GM06990 (cell line): ENCODE results near the gene RYR1.

Experiments used
- DNase-seq: peaks from one replicate; pipeline ENCODE4 v3.0.0-alpha.2; 2011; ENCODE audit not compliant: insufficient read length; ENCODE audit errors: extremely low read depth
- H3K27me3 ChIP-seq: replicated peaks from 2 replicates; pipeline ENCODE4 v1.6.0; 2011; ENCODE audit warnings: low read length; ENCODE audit not compliant: control insufficient read depth, insufficient read depth
- H3K36me3 ChIP-seq: 2 replicates; pipeline ENCODE4 v1.5.1; 2011; ENCODE audit warnings: low read length; ENCODE audit not compliant: control insufficient read depth, insufficient read depth
- H3K4me3 ChIP-seq: replicated peaks from 2 replicates; pipeline ENCODE4 v1.5.1; 2011; ENCODE audit warnings: low read depth, mild to moderate bottlenecking, control low read depth, low read length
- CTCF ChIP-seq: IDR thresholded peaks from 2 replicates; pipeline ENCODE4 v1.5.1; 2011; ENCODE audit warnings: low read length, control low read depth, mild to moderate bottlenecking, inconsistent platforms; ENCODE audit not compliant: insufficient read depth, poor library complexity, severe bottlenecking

The RYR1 gene

DNA sequence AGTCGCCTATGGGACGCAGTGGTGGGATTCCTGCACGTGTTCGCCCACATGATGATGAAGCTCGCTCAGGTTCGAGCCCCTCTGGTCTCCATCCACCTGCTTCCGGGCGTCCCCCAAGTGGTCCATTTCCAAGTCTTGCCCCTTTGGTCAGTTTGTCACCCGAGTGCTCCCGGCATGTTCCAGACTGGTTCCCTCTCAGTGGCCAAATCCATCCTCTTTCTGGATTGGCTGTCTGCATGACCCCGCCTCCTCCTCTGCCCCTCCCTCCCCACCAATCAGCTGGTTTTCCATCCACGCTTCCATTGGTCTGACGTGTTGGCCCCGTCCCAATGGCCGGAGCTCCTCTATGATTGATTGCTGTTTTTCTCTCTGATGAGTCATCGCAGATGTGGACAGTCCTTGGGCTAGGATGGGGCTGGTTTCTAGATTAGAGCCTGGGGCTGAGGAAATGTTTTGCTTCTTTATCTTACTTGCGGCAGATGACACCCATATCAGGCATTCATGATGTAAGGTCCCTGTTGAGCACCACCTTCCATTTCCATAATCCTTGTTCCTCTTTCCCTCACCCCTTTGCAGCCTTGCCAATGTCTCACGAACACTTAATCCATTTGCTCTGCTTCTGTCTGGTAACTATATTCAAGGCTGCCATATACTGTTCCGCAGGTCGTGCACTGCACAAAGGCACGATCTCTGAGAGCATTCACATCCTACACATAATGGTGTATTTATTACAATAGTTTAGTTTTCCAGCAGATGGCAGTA is 110.5 kb downstream of the RYR1 start:
- peak overlapping the region; percentile 23 for H3K4me3 ChIP-seq
- peak; percentile 52 for TF ChIP-seq CTCF
- no peaks in the 10 kb centered on the region for H3K27me3 ChIP-seq
- DNase-seq = peak; percentile 43
- no peaks in the 10 kb centered on the region for H3K36me3 ChIP-seq

- Histone ChIP-seq H3K36me3 (no peaks in the 10 kb centered on the region), H3K4me3 (no peak overlapping the region), H3K27me3 (no peaks in the 10 kb centered on the region)
- DNase-seq = no peak
- no peak for TF ChIP-seq CTCF
These were observed 111.3 kb downstream of the RYR1 start for GRCh38 chr19:38544569-38545315.

DNA sequence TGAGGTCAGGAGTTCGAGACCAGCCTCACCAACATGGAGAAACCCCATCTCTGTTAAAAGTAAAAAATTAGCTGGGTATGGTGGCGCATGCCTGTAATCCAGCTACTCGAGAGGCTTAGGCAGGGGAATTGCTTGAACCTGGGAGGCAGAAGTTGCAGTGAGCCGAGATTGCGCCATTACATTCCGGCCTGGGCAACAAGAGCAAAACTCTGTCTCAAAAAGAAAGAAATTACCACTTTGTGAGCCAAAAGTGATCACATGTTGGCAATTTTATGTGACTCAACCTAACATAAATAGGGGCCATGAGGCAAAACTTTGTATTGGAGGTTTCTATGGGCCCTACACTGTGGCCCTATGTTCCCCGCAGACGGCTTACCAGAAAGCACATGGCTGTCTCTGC is 112.1 kb downstream of the RYR1 start:
- H3K27me3 ChIP-seq = no peaks in the 10 kb centered on the region
- H3K4me3 ChIP-seq = no peak overlapping the region
- TF ChIP-seq CTCF = no peak
- no peaks in the 10 kb centered on the region for H3K36me3 ChIP-seq
- DNase-seq = no peak

GRCh38 chr19:38547421-38547820 is 113.9 kb downstream of the RYR1 start:
- Histone ChIP-seq H3K36me3 (no peaks in the 10 kb centered on the region), H3K27me3 (no peaks in the 10 kb centered on the region), H3K4me3 (no peak overlapping the region)
- DNase-seq = no peak
- TF ChIP-seq CTCF = no peak

GRCh38 chr19:38549061-38549460 is 115.6 kb downstream of the RYR1 start:
- DNase-seq = no peak
- H3K4me3 ChIP-seq = no peak overlapping the region
- no peak for TF ChIP-seq CTCF
- no peaks in the 10 kb centered on the region for H3K27me3 ChIP-seq
- no peaks in the 10 kb centered on the region for H3K36me3 ChIP-seq
